ENCODE measurements around the gene NECAP2.
A peak's percentile ranks its signal among the peaks of the same experiment; 100 is the strongest.
"Not testable (repeated sequence)": the region's sequence is repeated elsewhere in the genome, so short reads cannot be mapped to it uniquely, and the experiment has no call there.

NECAP2 gene

GRCh38 chr1:16433030-16433429 lies 7.5 kb upstream of the NECAP2 start:
- DNase-seq = no peak

- no peak for DNase-seq
Observed at GRCh38 chr1:16434007-16434406, 6.5 kb upstream of the NECAP2 start.

DNA sequence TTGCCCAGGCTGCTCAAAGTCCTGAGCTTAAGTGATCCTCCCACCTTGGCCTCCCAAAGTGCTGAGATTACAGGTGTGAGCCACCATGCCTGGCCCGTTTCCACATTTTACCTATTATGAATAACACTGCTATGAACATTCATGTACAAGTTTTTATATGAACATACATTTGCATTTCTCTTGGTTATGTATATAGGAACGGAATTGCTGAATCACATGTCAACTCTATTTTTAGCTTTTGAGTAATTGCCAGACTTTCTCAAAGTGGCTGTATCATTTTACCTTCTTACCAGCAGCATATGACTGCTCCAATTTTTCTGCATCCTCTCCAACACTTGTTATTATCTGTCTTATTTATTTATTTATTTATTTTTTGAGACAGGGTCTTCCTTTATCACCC lies 6.0 kb upstream of the NECAP2 start:
- no peak for DNase-seq

DNA sequence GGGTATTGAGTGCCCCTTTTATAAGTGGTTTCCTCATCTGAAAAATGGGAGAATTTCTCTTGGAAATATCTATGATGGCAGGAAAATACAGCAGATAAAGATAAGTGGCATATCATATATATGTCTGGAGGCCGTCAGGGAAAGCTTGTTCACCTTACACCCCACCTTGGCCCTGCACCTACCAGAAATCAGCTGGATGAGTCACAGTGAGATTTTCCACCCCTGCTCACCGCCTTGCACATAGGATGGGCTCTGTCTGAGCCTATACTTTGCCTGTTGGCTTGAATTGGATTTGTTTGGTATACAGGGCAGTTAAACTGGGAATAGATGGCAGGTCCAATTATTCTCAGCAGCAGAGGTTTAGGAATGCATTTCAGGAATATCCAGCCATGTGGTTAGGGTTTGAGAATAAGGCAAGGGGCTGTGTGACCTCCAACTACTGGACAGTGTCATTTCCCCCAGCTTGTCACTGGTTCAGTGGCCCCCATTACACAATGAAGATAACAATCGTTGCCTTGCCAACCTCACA lies 3.5 kb upstream of the NECAP2 start, which contains the start of gene SPATA21:
Gene SPATA21, minus strand, starts transcription at position 479 of the 529 bp plus-strand sequence. CDS start 6,053 bp downstream, outside the sequence.
- DNase-seq = no peak

GRCh38 chr1:16438516-16438915 lies 2.0 kb upstream of the NECAP2 start:
- DNase-seq = no peak

GRCh38 chr1:16438924-16439323 lies 1.6 kb upstream of the NECAP2 start:
- no peak for DNase-seq

- DNase-seq = no peak
Observed at GRCh38 chr1:16440131-16440469, 424 bp upstream of the NECAP2 start.

GRCh38 chr1:16441282-16441665 lies 750 bp downstream of the NECAP2 start:
- DNase-seq = no peak

DNA sequence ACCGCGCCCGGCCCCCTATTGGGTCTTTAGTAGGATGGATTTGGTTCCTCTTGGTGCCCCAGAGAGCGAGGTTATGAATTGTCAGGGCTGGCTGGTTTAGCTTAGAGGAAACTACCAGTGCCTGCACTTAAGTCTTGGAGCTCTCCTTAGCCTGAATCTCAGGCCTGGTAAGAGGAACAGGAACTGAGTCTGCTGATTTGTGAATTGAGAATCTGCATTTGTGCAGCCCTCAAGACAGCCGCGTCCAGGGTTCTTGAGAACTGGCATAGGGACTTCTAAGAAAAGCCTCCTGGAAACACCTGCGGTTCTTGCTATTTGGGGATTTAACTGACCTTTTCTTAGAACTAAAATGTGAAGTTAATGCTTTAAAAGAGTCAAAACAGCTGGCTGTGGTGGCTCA lies 1.7 kb downstream of the NECAP2 start:
- DNase-seq = no peak

DNA sequence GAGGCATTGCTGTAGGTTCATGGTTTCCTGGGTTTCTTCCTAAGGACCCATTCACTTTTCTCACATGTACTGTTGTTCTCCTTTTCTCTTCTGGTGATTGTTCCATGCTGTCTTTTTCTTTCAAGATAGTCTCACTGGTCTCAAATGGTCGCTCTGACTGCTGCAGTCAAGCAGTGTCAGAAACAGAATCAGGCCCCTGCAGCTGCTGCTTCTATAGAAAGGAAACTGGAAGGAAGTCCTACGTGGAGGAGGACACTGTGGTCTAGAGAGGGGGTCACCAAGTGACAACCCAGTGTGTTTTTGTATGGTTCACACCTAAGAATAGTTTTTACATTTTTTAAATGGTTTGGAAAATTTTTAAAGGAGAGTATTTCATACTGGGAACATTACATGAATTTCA lies 2.4 kb downstream of the NECAP2 start:
- no peak for DNase-seq

DNA sequence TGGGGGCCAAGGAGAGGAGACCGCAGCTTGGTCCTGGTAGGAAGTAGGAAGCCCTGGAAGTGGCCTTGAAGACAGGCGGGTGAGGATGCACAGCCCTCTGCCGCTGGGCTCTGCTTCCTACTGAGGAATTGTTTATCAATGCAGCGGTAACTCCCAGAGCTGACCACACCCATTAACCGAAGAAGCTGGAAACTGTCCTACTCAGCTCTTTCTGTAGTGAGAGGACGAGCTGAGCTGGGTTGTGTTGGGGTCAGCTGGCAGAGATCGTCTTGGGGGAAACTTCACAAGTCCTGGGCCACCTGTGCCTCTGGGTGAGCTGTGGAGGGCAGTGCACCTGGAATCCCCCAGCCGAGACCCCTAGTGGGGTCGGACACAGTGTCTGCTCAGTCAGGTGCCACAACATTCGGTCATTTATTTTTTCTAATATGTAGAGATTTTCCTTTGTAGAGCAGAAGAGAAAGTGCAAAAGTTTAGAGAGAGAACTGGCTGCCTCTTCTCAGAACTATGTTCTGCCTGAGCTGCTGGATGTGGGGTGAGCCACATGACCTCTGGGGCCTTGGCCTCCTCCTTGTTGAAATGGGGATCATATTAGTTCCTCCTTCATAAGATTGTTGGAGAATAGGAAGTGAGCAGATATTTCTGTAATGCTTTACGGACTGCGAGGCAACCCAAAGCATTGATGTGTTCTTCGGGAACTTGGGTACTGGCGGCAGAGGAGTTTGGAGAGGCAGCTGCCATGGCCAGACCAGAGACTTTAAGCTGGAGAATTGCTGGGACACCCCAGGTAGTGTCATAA lies 3.6 kb downstream of the NECAP2 start:
- DNase-seq = no peak

DNA sequence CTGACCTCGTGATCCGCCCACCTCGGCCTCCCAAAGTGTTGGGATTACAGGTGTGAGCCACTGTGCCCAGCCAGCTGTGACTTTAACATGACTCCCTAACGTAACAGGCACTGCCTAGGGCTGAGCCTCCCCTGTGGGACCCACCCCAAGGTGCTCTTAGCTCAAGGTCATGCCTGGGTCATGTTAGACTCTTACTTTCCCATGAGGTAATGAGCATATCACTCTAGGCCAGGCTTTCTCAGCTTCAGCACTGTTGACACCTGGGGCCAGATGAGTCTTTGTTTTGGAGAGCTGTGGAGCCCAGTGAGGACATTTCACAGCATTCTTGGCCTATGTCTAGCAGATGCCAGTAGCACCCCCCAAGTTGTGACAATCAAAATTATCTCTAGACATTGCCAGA lies 4.5 kb downstream of the NECAP2 start:
- DNase-seq = no peak

DNA sequence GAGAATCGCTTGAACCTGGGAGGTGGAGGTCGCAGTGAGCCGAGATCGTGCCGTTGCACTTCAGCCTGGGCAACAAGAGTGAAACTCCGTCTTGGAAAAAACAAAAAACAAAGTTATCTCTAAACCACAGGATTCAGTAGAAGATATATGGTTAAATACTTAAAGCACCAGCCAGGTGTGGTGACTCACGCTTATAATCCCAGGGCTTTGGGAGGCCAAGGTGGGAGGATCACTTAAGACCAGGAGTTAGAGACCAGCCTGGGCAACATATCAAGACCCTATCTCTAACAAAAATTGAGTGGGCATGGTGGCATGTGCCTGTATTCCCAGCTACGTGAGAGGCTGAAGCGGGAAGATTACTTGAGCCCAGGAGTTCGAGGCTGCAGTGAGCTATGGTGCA lies 5.6 kb downstream of the NECAP2 start:
- no peak for DNase-seq

GRCh38 chr1:16447641-16448040 lies 7.1 kb downstream of the NECAP2 start:
- no peak for DNase-seq

- no peak for DNase-seq
Observed at GRCh38 chr1:16449065-16449464, 8.5 kb downstream of the NECAP2 start.

GRCh38 chr1:16449666-16450065 lies 9.1 kb downstream of the NECAP2 start:
- no peak for DNase-seq

GRCh38 chr1:16450863-16451481 lies 10.4 kb downstream of the NECAP2 start:
- DNase-seq = no peak

DNA sequence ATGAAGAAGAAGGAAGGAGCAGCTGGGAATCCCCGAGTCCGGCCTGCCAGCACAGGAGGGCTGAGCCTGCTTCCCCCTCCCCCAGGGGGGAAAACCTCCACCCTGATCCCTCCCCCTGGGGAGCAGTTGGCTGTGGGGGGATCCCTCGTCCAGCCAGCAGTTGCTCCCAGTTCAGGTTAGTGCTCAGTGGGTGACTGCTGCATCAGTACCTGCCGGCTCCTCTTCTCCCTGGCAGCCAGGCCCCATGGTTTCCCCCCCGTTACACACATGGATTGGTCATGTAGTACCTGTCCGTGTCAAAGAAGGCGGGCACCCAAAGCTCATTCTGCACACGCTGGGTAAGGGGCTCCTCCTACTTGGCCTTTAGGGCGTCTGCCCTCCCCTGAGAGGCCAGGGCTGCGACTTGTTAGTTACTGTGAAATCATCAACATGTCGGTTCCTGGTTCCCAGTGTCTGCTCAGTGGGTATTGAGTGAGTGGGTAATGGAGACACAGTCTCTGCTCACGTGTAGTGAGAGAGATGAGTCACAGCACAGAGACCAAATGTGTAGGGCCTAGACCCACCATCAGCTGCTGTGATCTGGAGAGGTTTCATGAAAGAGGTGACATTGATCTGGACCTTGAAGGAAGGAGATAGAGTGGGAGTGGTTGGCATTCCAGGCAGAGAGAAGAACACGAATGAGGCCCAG lies 11.5 kb downstream of the NECAP2 start:
- no peak for DNase-seq

DNA sequence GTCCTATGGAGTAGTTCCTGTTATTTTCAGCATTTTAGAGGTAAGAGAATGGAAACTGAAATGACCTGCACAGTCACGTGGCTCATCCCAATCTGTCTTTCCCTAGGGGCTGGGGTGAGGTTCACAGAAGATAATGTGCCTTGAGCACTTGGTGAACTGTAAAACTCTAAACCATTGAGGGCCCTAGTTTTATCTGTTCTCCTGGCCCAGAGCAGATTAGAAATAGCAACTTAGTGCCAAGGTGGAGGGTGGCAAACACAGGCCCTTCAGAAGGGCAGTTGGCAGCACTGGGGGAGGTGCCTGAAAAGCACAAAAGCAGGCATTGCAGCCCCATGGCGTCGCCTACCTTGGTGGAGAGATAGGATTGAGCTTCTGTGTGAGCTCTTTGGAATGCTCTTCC lies 14.4 kb downstream of the NECAP2 start:
- DNase-seq = not testable (repeated sequence)

DNA sequence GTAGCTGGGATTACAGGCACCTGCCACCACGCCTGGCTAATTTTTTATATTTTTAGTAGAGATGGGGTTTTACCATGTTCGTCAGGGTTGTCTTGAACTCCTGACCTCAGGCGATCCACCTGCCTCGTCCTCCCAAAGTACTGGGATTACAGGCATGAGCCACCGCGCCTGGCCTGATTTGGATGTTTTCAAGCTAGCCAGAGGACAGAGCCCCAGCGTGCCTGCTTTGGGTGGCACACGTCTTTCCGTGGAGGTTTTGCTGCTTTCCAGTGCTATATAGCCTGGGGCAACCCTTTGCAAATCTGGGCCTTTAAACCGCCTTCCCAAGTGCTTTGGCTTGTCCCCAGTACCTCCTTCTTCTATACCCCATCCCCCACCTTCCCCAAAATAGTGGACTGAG lies 15.6 kb downstream of the NECAP2 start:
- not testable (repeated sequence) for DNase-seq

- DNase-seq = no peak
Observed at GRCh38 chr1:16458831-16459230, 18.3 kb downstream of the NECAP2 start.

DNA sequence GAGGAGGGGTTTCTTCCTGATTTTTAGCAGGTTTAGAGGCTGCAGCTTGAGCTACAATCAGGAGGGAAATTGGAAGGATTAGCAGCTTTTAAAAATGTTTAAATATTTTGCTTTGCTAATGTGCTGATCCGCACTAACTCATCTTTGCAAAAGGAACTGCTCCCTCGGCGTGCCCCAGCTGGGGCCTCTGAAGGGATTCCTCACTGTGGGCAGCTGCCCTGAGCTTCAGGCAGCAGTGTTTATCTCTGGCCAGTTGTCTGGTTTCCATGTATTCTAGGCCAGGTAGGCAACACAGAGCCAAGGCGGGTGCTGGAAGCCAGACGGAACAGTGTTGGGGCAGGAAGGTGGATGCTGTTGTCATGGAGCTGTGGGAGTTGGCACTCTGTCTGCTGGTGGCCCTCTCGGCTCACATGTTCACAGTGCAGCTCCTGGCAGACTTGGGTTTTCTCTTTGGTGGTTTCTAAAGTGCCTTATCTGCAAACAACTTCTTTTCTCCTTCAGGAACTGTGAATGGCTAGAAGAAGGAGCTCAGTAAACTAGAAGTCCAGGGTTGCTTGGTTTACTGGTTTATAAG lies 18.9 kb downstream of the NECAP2 start:
- DNase-seq = no peak

- peak; percentile 84 for DNase-seq
Observed at GRCh38 chr1:16461681-16462080, 21.2 kb downstream of the NECAP2 start.

Data from islet precursor cell (in vitro differentiated cells).